SIG-M5 treated with dmso at 0.1 percent for 504 hours (cell line): ENCODE results near the gene BMP5.

Source experiments
- DNase-seq: peaks from one replicate; lab custom pipeline; 2025; ENCODE audit not compliant: unreplicated experiment; lab: John Stamatoyannopoulos, UW

Gene BMP5

DNA sequence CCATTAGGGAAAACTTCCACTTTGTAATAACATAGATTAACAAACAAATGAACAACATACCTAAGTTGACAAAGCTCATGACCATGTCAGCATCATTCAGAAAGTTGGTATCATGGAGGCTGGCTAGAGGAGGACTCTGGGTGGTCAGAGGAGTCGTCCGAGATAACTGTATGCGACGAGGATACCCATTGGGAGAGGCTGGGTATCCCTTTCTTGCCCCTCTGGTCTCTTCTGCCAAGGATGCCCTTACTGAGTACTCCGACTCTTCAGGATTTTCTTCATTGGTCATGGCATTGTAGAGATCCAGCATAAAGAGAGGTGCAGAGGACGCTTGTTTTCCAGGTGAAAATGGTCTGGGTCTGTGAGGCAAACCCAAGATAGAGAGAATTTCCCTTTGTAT lies 1.1 kb downstream of the BMP5 start:
- DNase-seq, result no peak

- DNase-seq, result no peak
Measured at GRCh38 chr6:55872866-55873265, 2.5 kb downstream of the BMP5 start.

- no peak for DNase-seq
Measured at GRCh38 chr6:55870181-55870813, 5.1 kb downstream of the BMP5 start.

DNA sequence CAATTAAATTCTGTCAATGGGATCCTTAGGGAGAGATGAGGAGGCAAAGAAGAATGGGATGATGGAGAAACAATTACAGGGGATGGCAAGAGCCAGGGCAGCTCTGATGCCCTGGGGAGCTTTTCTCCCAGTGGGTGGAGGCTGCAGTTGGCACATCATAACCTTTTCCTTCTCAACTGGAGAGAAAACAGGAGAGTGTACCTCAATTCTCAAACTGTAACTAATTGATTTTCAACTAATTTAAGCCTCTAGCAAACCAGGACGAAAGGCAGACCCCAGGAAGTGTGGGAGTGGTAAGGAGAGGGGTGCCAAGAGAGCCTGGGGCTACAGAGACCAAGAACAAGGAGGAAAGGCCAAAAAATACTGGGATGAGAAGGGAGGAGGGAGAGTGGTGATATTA lies 5.7 kb downstream of the BMP5 start:
- no peak for DNase-seq

DNA sequence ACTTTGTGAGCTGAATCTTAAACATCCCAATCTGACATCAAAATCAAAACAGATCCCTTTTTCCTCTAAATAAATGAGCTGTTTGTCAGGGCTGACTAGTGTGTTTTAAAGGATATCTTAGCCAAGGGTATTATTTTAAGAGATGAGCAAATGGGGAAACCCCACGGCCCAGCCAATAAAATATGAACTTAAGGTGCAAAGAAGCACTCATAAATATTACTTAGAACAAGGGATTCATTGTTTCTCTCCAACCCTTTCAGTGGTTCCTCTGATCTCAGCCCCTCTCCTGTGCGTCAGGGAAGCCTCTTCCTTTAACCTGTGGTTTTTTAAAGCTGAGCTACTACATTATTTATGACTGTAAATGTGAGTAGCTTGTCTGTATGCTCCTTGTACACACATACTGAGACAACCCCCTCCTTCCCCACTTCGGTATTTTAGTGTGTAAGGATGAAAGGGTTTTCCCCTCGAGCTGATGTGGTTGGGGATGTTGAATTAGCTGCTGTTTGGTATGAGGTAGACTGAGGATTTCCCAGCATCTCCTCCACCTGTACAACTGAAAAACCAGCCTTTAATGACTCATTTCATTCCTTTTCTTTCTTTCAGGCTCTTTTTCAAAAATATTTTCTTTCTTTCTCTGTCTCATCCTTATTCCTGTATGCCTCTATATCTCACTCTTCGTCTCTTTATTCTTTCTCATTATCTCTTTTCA lies 6.5 kb downstream of the BMP5 start:
- DNase-seq, result no peak

- no peak for DNase-seq
Measured at GRCh38 chr6:55868176-55868575, 7.2 kb downstream of the BMP5 start.

- no peak for DNase-seq
Measured at GRCh38 chr6:55866128-55866527, 9.3 kb downstream of the BMP5 start.

DNA sequence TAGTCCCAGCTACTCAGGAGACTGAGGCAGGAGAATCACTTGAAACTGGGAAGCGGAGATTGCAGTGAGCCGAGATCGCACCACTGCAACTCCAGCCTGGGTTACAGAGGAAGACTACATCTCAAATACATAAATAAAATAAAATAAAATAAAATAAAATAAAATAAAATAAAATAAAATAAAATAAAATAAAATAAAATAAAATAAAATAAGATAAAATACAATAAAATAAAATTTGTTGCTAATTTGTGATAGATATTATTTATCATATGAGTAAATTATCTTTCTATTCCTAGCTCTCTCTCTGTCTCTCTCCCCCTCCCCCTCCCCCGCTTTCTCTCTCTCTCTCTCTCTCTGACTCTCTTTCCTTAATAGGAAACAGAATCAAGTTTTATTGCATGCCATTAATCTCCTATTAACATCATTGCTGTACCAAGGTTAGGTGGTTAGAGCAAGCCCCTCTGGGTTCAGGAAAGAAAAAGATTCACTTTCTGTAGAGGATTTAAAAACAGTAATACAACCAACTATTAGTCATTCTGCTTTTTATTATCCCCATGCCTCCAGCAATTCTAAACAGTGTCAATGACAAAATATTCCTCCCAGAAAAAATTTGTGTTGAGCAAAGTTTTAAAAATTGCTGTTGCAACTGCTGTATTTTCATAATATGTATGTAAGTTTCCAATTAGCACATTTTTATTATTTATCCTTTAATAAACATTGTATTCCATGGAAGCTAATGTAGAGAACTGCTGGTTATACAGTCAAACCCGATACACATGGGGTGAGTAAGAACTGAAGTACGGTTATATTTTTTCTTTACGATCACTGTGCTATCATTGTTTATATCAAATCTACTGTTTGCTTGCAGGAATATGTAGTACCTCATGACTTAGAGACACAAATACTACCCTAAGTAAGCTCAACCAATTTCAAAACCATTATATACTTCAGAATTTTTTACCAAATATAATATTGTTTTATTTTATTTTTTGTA lies 22.1 kb downstream of the BMP5 start:
- DNase-seq, result no peak

- DNase-seq, result no peak
Measured at GRCh38 chr6:55841341-55841740, 34.0 kb downstream of the BMP5 start.

DNA sequence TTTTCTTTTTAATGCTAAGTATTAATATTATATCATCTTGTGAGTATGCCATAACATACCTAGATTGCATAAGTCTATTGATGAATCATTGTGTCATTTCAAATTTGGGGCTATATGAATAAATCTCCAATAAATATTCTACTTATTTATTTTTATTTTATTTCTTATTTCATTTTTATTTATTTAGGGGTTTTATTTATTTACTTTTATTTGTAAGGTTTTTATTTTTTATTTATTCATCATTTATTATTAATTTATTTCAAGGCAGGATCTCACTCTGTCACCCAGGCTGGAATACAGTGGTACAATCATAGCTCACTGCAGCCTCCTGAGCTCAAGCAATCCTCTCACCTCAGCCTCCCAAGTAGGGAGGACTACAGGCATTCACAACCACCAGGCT lies 36.3 kb downstream of the BMP5 start:
- DNase-seq, result no peak

DNA sequence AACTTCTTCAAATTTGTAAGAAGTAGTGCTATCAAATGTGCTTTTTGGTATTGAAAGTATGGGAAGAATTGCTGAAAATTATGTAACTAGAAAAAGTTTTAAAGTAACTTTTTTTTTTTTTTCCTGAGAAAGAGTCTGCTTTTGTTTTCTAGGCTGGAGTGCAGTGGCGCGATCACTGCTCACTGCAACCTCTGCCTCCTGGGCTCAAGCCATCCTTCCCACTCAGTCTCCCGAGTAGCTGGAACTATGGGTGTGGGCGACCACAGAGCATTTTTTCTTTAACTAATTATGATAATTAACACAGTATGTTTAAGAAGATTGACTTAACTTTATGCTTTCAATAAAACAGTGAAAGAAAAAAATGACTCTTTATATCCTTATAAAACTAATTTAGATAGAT lies 38.4 kb downstream of the BMP5 start:
- no peak for DNase-seq

DNA sequence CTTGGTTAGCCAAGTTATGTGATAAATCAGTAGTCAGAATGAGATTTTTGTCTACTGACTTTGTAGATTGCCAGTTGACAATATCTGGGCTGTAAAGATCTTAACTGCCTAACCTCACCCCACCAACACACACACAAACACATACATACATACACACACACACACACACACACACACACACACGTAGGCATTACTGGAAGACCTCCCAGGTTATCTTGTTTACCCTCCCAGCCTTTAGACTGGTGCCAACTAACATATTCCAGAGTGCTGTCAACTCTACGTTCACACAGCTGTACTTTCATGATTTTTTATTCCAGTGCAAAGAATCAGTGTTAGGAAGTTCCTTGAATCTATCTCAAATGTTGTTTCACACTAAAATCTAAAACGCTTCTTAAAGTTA lies 38.9 kb downstream of the BMP5 start:
- DNase-seq, result no peak

DNA sequence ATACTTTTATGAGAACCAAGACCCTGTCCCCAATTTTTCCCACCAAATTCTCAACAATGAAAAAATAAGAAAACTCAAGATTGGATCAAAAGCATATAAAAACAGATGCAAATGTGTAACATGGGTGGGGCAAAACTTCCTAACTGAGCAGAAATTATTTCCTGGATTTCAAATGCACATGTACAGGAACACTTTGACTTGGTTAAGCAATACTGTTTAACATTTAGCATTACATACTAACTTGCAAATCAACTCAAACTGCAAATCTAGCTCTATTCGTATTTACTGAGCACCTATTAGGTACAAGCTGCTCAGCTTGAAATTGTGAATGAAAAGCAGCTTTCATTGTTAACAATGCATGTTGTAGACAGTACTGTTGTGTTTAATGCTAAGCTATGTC lies 40.2 kb downstream of the BMP5 start:
- DNase-seq, result no peak

GRCh38 chr6:55833284-55833683 lies 42.1 kb downstream of the BMP5 start:
- DNase-seq, result no peak

GRCh38 chr6:55827818-55828522 lies 47.4 kb downstream of the BMP5 start:
- DNase-seq, result no peak

DNA sequence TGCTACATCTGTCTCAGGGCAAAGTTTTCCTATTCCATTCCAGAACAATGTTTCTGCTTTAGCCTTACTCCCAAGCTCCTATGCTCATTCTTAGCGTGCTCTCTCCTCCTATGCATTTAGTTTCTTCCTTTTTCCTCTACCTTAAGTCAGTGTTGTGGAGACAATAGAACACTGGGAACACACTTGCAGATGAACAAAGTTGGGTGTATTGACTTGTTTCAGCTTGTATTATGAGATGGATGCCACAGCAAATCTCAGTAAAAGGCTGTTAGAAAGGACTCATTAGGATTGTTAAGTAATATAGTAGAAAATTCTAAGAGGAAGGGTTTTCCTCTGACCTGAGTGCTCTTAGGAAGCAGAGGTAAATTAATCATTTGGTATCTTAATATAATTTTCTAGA lies 48.4 kb downstream of the BMP5 start:
- no peak for DNase-seq

DNA sequence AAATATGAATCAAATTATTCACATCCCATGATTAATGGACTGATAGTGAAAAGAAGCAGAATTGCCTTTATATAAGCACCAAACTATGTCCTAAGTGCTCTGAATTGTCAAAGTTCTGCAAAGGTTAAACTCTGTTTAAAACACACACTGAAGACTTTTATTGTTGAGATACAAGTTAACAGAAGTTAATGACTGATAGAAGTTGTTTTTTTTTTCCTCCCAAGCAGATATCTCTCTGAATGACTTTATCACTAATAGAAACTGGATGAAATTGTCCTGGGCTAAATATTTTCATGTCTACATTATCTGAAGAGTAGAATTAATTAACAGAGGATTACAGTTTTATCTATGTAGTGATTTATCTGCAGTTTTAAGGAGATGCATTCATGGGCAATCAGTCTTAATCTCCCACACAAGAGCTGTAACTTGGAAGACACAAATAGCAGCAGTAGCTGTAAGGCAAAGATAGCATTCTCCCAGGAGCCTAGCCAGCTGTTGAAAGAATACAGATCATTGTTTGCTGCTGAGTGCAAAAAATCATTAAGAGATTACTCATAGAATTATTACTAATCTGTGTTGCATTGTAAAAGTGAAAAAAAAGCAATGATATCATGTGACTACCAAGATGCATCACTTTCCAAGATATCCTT lies 49.9 kb downstream of the BMP5 start:
- no peak for DNase-seq

GRCh38 chr6:55822815-55823214 lies 52.6 kb downstream of the BMP5 start:
- DNase-seq, result no peak

GRCh38 chr6:55822005-55822404 lies 53.4 kb downstream of the BMP5 start:
- DNase-seq, result no peak

GRCh38 chr6:55820696-55821095 lies 54.7 kb downstream of the BMP5 start:
- no peak for DNase-seq

DNA sequence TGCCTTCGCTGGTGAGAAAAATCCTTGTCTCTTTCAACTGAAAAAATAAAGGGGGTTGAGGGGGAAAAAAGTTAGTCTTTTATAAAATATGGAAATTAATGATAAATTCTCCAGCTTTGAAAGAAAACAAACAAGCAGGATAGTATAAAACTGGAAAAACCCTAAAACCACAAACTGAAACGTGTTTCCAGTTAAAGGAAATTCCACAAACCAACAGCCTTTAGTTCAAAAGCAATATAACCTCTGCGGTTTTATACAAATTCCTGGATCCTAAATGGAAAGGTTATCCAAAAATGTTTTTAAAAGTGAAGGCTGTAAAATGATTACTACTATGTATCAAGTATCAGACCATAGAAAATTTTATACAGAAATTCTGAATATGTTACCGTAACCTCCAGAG lies 55.6 kb downstream of the BMP5 start:
- DNase-seq, result no peak
